Measurements from ENCODE around the gene ICA1. TPM values are rescaled to one million over a fixed set of nuclear protein-coding genes. Genes with fewer than 3 reads are reported as not detected.
"Not testable (repeated sequence)": the region's sequence is repeated elsewhere in the genome, so short reads cannot be mapped to it uniquely, and the experiment has no call there.

ICA1 gene
- total and polyA plus RNA-seq, 7 donors: 1.6 to 4.1 (median 2.3) TPM

- ATAC-seq; H3K27me3 ChIP-seq (ENCODE audit: insufficient read depth in 3 of 3, low read length in 2 of 3); intact Hi-C loops (cut with DNase I); H3K4me3 ChIP-seq; DNase-seq; H3K36me3 ChIP-seq (ENCODE audit: insufficient read depth in 1 of 2, low read depth in 1 of 2); H3K9me3 ChIP-seq; H3K4me1 ChIP-seq; H3K27ac ChIP-seq: not testable (repeated sequence)
- WGBS, 3 donors: 72 to 80% (median 78%) methylated on average over 10 of the region's 10 CpGs
These were observed 22.1 kb downstream of the ICA1 start for GRCh38 chr7:8239702-8240362.

- TF ChIP-seq CTCF (IDR thresholded peaks at IDR 0.05): no peak
- H3K4me3 ChIP-seq: no peak overlapping the region
- WGBS, 3 donors: 34 to 54% (median 38%) methylated on average over 3 of the region's 3 CpGs
- no peaks in the 10 kb centered on the region for H3K9me3 ChIP-seq
- H3K27ac ChIP-seq: no peak overlapping the region
- ATAC-seq (no peak), DNase-seq (no peak)
- intact Hi-C loops (cut with DNase I): no loop called here
- no peaks in the 10 kb centered on the region for H3K27me3 ChIP-seq (ENCODE audit: insufficient read depth in 3 of 3, low read length in 2 of 3)
- H3K4me1 ChIP-seq: no peaks in the 10 kb centered on the region
- H3K36me3 ChIP-seq (ENCODE audit: insufficient read depth in 1 of 2, low read depth in 1 of 2): no peaks in the 10 kb centered on the region
These were observed 25.1 kb downstream of the ICA1 start for GRCh38 chr7:8236780-8237407.

GRCh38 chr7:8232999-8233847 lies 28.7 kb downstream of the ICA1 start:
- Histone ChIP-seq H3K4me1 (no peaks in the 10 kb centered on the region), H3K4me3 (no peak overlapping the region), H3K27me3 (ENCODE audit: insufficient read depth in 3 of 3, low read length in 2 of 3) (no peaks in the 10 kb centered on the region), H3K27ac (no peak overlapping the region), H3K9me3 (no peaks in the 10 kb centered on the region), H3K36me3 (ENCODE audit: insufficient read depth in 1 of 2, low read depth in 1 of 2) (no peaks in the 10 kb centered on the region)
- intact Hi-C loops (cut with DNase I): no loop called here
- 61 to 79% (median 65%) methylated on average over 8 of the region's 8 CpGs for WGBS, 3 donors
- TF ChIP-seq CTCF (IDR thresholded peaks at IDR 0.05): no peak
- DNase-seq: no peak
- ATAC-seq: no peak

GRCh38 chr7:8229927-8230326 lies 32.0 kb downstream of the ICA1 start:
- no peak overlapping the region for H3K27ac ChIP-seq
- H3K36me3 ChIP-seq (ENCODE audit: insufficient read depth in 1 of 2, low read depth in 1 of 2): no peaks in the 10 kb centered on the region
- no peaks in the 10 kb centered on the region for H3K27me3 ChIP-seq (ENCODE audit: insufficient read depth in 3 of 3, low read length in 2 of 3)
- WGBS, 3 donors: 64 to 74% (median 74%) methylated on average over 3 of the region's 3 CpGs
- ATAC-seq (no peak), DNase-seq (no peak)
- TF ChIP-seq CTCF (IDR thresholded peaks at IDR 0.05): no peak
- no peaks in the 10 kb centered on the region for H3K4me1 ChIP-seq
- no peak overlapping the region for H3K4me3 ChIP-seq
- intact Hi-C loops (cut with DNase I): no loop called here
- H3K9me3 ChIP-seq: no peaks in the 10 kb centered on the region
